ENCODE measurements around the gene CLMP.
"Not testable (repeated sequence)": the region's sequence is repeated elsewhere in the genome, so short reads cannot be mapped to it uniquely, and the experiment has no call there.

CLMP gene

GRCh38 chr11:123217897-123218296 lies 22.8 kb upstream of the CLMP start:
- DNase-seq (ENCODE audit: low read depth), result no peak

- no peak for DNase-seq (ENCODE audit: low read depth)
Measured at GRCh38 chr11:123216249-123216648, 21.2 kb upstream of the CLMP start.

- no peak for DNase-seq (ENCODE audit: low read depth)
Measured at GRCh38 chr11:123214940-123215339, 19.9 kb upstream of the CLMP start.

- no peak for DNase-seq (ENCODE audit: low read depth)
Measured at GRCh38 chr11:123214396-123214795, 19.3 kb upstream of the CLMP start.

- no peak for DNase-seq (ENCODE audit: low read depth)
Measured at GRCh38 chr11:123213307-123213771, 18.3 kb upstream of the CLMP start.

- no peak for DNase-seq (ENCODE audit: low read depth)
Measured at GRCh38 chr11:123212406-123212805, 17.4 kb upstream of the CLMP start.

GRCh38 chr11:123211981-123212380 lies 16.9 kb upstream of the CLMP start:
- no peak for DNase-seq (ENCODE audit: low read depth)

- DNase-seq (ENCODE audit: low read depth), result no peak
Measured at GRCh38 chr11:123211149-123211852, 16.3 kb upstream of the CLMP start.

- no peak for DNase-seq (ENCODE audit: low read depth)
Measured at GRCh38 chr11:123209591-123209990, 14.5 kb upstream of the CLMP start.

- no peak for DNase-seq (ENCODE audit: low read depth)
Measured at GRCh38 chr11:123206791-123207434, 11.9 kb upstream of the CLMP start.

GRCh38 chr11:123206055-123206454 lies 11.0 kb upstream of the CLMP start:
- DNase-seq (ENCODE audit: low read depth), result not testable (repeated sequence)

- DNase-seq (ENCODE audit: low read depth), result no peak
Measured at GRCh38 chr11:123203934-123204333, 8.9 kb upstream of the CLMP start.

GRCh38 chr11:123203471-123203870 lies 8.4 kb upstream of the CLMP start:
- DNase-seq (ENCODE audit: low read depth), result no peak

GRCh38 chr11:123202155-123203151 lies 7.4 kb upstream of the CLMP start:
- no peak for DNase-seq (ENCODE audit: low read depth)

GRCh38 chr11:123200264-123200663 lies 5.2 kb upstream of the CLMP start:
- no peak for DNase-seq (ENCODE audit: low read depth)

GRCh38 chr11:123197711-123198110 lies 2.7 kb upstream of the CLMP start:
- no peak for DNase-seq (ENCODE audit: low read depth)

- DNase-seq (ENCODE audit: low read depth), result no peak
Measured at GRCh38 chr11:123196060-123196714, 1.1 kb upstream of the CLMP start.

GRCh38 chr11:123194337-123195187 lies 486 bp downstream of the CLMP start:
- no peak for DNase-seq (ENCODE audit: low read depth)

GRCh38 chr11:123193742-123194141 lies 1.3 kb downstream of the CLMP start:
- no peak for DNase-seq (ENCODE audit: low read depth)

- DNase-seq (ENCODE audit: low read depth), result no peak
Measured at GRCh38 chr11:123191939-123192338, 3.1 kb downstream of the CLMP start.

GRCh38 chr11:123190518-123190917 lies 4.5 kb downstream of the CLMP start:
- DNase-seq (ENCODE audit: low read depth), result no peak

All from activated T-cell treated with anti-CD3 and anti-CD28 coated beads for 48 hours (primary cell).